Caco-2 (cell line): Measurements from ENCODE around the gene DRD2. TPM values are rescaled to one million over a fixed set of nuclear protein-coding genes. Genes with fewer than 3 reads are reported as not detected.

Source experiments
- BruUV-seq: library from RNA; stranded (reverse); fragments of 400-500 nt; replicated peaks from 2 replicates; lab custom pipeline; 2021; lab: Mats Ljungman, UMichigan
- CTCF ChIA-PET: fragments of 300-600 bp; sonication (Branson Sonifier 250); formaldehyde crosslinking; loops from one replicate; lab custom pipeline; 2022; ENCODE audit warnings: antibody characterized with exemption; lab: Charles Lee
- POLR2A ChIA-PET: fragments of 300-600 bp; sonication (Branson Sonifier 250); formaldehyde crosslinking; loops from one replicate; lab custom pipeline; 2022; ENCODE audit warnings: antibody characterized with exemption; lab: Charles Lee
- DNase-seq, 2 experiments: peaks; one replicate each; pipeline versions ENCODE4 v3.0.0 to v3.0.0-alpha.2; 2020 to 2022
- H3K27me3 ChIP-seq: replicated peaks from 2 replicates; pipeline ENCODE4 v1.6.0; 2011; ENCODE audit warnings: low read length; ENCODE audit not compliant: control insufficient read depth, insufficient read depth
- H3K36me3 ChIP-seq: 2 replicates; pipeline ENCODE4 v1.5.1; 2011; ENCODE audit warnings: low read length; ENCODE audit not compliant: control insufficient read depth, insufficient read depth
- H3K4me1 ChIP-seq: fragments of 250-450 bp; sonication (Bioruptor Pico); 2 replicates; pipeline ENCODE4 v1.5.1; 2020; ENCODE audit warnings: mild to moderate bottlenecking
- H3K4me3 ChIP-seq: 2 replicates; pipeline ENCODE4 v1.5.1; 2011; ENCODE audit warnings: low read depth, mild to moderate bottlenecking, control low read depth, low read length
- H3K9me3 ChIP-seq: fragments of 250-450 bp; sonication (Bioruptor Pico); 2 replicates; pipeline ENCODE4 v1.5.1; 2020; ENCODE audit warnings: mild to moderate bottlenecking, moderate library complexity
- H3K27ac Mint-ChIP-seq: one replicate; pipeline ENCODE4 v1.8.0; 2022; ENCODE audit warnings: mixed read lengths; ENCODE audit not compliant: unreplicated experiment
- H3K27me3 Mint-ChIP-seq: one replicate; pipeline ENCODE4 v1.8.0; 2022; ENCODE audit warnings: mixed read lengths; ENCODE audit not compliant: insufficient read depth, unreplicated experiment
- H3K36me3 Mint-ChIP-seq: one replicate; pipeline ENCODE4 v1.8.0; 2022; ENCODE audit warnings: mild to moderate bottlenecking, mixed read lengths; ENCODE audit not compliant: insufficient read depth, unreplicated experiment
- H3K4me1 Mint-ChIP-seq: one replicate; pipeline ENCODE4 v1.8.0; 2022; ENCODE audit warnings: low read depth, mixed read lengths; ENCODE audit not compliant: unreplicated experiment
- H3K4me3 Mint-ChIP-seq: one replicate; pipeline ENCODE4 v1.8.0; 2022; ENCODE audit warnings: mild to moderate bottlenecking, moderate library complexity, mixed read lengths; ENCODE audit not compliant: unreplicated experiment
- H3K9me3 Mint-ChIP-seq: one replicate; pipeline ENCODE4 v1.8.0; 2022; ENCODE audit warnings: mixed read lengths; ENCODE audit not compliant: unreplicated experiment
- CTCF ChIP-seq, 2 experiments: fragments of 200-600 bp in 1 of 2; IDR thresholded peaks; 1 replicate in 1 of 2; 2 replicates in 1 of 2; pipeline versions ENCODE4 v1.5.1 to v1.8.0; 2011 to 2022; ENCODE audit warnings: antibody characterized with exemption in 1 of 2, control low read depth in 1 of 2, inconsistent platforms in 1 of 2, low read depth in 1 of 2, low read length in 1 of 2, mild to moderate bottlenecking in 1 of 2, moderate library complexity in 1 of 2; ENCODE audit not compliant: insufficient read depth in 1 of 2, severe bottlenecking in 1 of 2, unreplicated experiment in 1 of 2
- intact Hi-C: fragments of 100-400 bp; cut with micrococcal nuclease; formaldehyde crosslinking; loops from one replicate; pipeline ENCODE4 v1.10.0; 2022; ENCODE audit not compliant: unreplicated experiment
- total RNA-seq: library from RNA; stranded (reverse); gene quantifications from 2 replicates; pipeline ENCODE4 v1.2.3, GENCODE V29; 2022

The DRD2 gene
- total RNA-seq, 1 experiment from 2014 or later, result 13.9 TPM

DNA sequence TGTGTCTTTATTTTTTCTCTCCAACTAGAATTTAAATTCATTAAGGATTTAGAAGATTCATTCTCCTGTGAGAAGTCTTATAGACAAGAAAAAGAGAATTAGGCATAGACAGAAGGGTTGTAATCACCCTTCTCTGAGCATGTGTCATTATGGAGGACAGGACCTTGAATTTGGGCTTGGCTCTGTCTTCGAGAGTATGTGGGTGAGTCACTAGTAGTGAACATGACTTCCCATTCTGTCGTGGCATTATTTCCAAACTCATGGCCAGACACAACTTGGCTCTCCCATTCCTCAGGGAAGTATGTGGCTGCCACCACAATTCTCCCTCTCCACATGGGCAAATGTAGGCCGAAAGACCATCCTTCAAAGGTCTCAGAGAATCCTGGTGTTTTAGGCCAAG is 101.9 kb downstream of the DRD2 start:
- no peaks in the 10 kb centered on the region for H3K36me3 Mint-ChIP-seq
- H3K4me1 ChIP-seq, result no peaks in the 10 kb centered on the region
- DNase-seq, result no peak
- no peak for TF ChIP-seq CTCF (IDR thresholded peaks at IDR 0.05; ENCODE audit: insufficient read depth in 1 of 2, low read depth in 1 of 2, low read length in 1 of 2, severe bottlenecking in 1 of 2, unreplicated experiment in 1 of 2)
- intact Hi-C loops, result no loop called here
- no TSS peak for BruUV-seq
- no peaks in the 10 kb centered on the region for H3K4me1 Mint-ChIP-seq
- CTCF ChIA-PET, result interaction anchor here (0.5 kb wide), 1 partner anchor 182 kb away, joined by 3 read pairs; no protein-coding TSS in a partner anchor
- H3K9me3 ChIP-seq, result no peaks in the 10 kb centered on the region
- POLR2A ChIA-PET, result no interaction called here
- H3K27ac Mint-ChIP-seq, result no peak overlapping the region
- no peaks in the 10 kb centered on the region for H3K9me3 Mint-ChIP-seq
- H3K4me3 ChIP-seq, result no peak overlapping the region
- H3K27me3 Mint-ChIP-seq, result no peaks in the 10 kb centered on the region
- H3K36me3 ChIP-seq, result no peaks in the 10 kb centered on the region
- no peaks in the 10 kb centered on the region for H3K27me3 ChIP-seq
- no peak overlapping the region for H3K4me3 Mint-ChIP-seq

DNA sequence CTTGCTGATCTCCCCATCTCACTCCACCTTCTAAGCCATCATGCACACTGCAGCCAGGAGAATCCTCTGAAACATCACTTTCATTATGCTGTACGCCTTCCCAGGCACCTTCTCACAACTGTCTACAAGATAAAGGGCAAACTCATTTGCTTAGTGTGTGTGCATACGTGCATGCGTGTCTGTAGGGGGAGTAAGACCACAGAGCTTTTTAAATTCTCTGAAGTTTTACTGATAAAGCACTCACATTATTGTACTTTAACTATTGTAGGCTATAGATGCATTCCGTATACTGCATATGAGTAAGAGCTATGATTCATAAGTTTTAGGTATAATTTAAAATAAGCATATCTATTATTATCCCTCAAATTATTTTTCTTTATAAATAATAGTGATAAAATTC is 102.9 kb downstream of the DRD2 start:
- H3K36me3 Mint-ChIP-seq, result no peaks in the 10 kb centered on the region
- Histone ChIP-seq H3K4me3 (no peak overlapping the region), H3K27me3 (no peaks in the 10 kb centered on the region), H3K36me3 (no peaks in the 10 kb centered on the region), H3K4me1 (no peaks in the 10 kb centered on the region), H3K9me3 (no peaks in the 10 kb centered on the region)
- no peaks in the 10 kb centered on the region for H3K4me1 Mint-ChIP-seq
- no peaks in the 10 kb centered on the region for H3K27me3 Mint-ChIP-seq
- ChIA-PET POLR2A (no interaction called here), CTCF (interaction anchor here (0.7 kb wide), 1 partner anchor 13 kb away, joined by 3 read pairs; no protein-coding TSS in a partner anchor)
- H3K9me3 Mint-ChIP-seq, result no peaks in the 10 kb centered on the region
- intact Hi-C loops, result loop anchor here (1.0 kb wide), 2 partner anchors 160 to 359 kb away; no protein-coding TSS in a partner anchor
- H3K4me3 Mint-ChIP-seq, result no peak overlapping the region
- no peak for DNase-seq
- BruUV-seq, result no TSS peak
- no peak overlapping the region for H3K27ac Mint-ChIP-seq
- peak in 1 of 2 experiments; percentile 51 for TF ChIP-seq CTCF (IDR thresholded peaks at IDR 0.05; ENCODE audit: insufficient read depth in 1 of 2, low read depth in 1 of 2, low read length in 1 of 2, severe bottlenecking in 1 of 2, unreplicated experiment in 1 of 2)

GRCh38 chr11:113370634-113371033 is 104.6 kb downstream of the DRD2 start:
- H3K4me1 ChIP-seq, result no peaks in the 10 kb centered on the region
- BruUV-seq, result no TSS peak
- H3K4me3 ChIP-seq, result no peak overlapping the region
- no peak for TF ChIP-seq CTCF (IDR thresholded peaks at IDR 0.05; ENCODE audit: insufficient read depth in 1 of 2, low read depth in 1 of 2, low read length in 1 of 2, severe bottlenecking in 1 of 2, unreplicated experiment in 1 of 2)
- H3K36me3 Mint-ChIP-seq, result no peaks in the 10 kb centered on the region
- H3K27me3 ChIP-seq, result no peaks in the 10 kb centered on the region
- no peaks in the 10 kb centered on the region for H3K9me3 ChIP-seq
- H3K27ac Mint-ChIP-seq, result no peak overlapping the region
- no peak for DNase-seq
- no peaks in the 10 kb centered on the region for H3K4me1 Mint-ChIP-seq
- intact Hi-C loops, result no loop called here
- no peak overlapping the region for H3K4me3 Mint-ChIP-seq
- no peaks in the 10 kb centered on the region for H3K36me3 ChIP-seq
- POLR2A ChIA-PET, result no interaction called here
- CTCF ChIA-PET, result no interaction called here
- H3K9me3 Mint-ChIP-seq, result no peaks in the 10 kb centered on the region
- no peaks in the 10 kb centered on the region for H3K27me3 Mint-ChIP-seq
